Upper lobe of left lung (tissue), 4 donors: ENCODE measurements around the gene ATP9A.
"Not testable (repeated sequence)": the region's sequence is repeated elsewhere in the genome, so short reads cannot be mapped to it uniquely, and the experiment has no call there.

ENCODE experiments used
- CTCF ChIP-seq, 6 experiments: fragments of 450-650 bp in 4 of 6; fragments of 200-600 bp in 2 of 6; sonication (generic) in 2 of 6; IDR thresholded peaks; one replicate each; pipeline ENCODE4 v1.5.1; 2016 to 2019; ENCODE audit warnings: antibody characterized with exemption in 6 of 6
- POLR2A ChIP-seq, 4 donors: fragments of 450-650 bp; IDR thresholded peaks; one replicate each; pipeline ENCODE4 v1.5.1; 2016 to 2017; ENCODE audit warnings: antibody characterized with exemption in 4 of 4, mild to moderate bottlenecking in 2 of 4
- POLR2AphosphoS5 ChIP-seq, 2 donors: sonication (generic); formaldehyde crosslinking; IDR thresholded peaks; one replicate each; pipeline ENCODE4 v1.5.1; 2017; ENCODE audit warnings: antibody characterized with exemption in 2 of 2

GRCh38 chr20:51722246-51722645, 45.9 kb downstream of the ATP9A start:
- not testable (repeated sequence) for TF ChIP-seq CTCF, POLR2AphosphoS5, POLR2A (IDR thresholded peaks at IDR 0.05)
